Pulmonary artery endothelial cell (primary cell): ENCODE results near the gene ABO. TPM values are rescaled to one million over a fixed set of nuclear protein-coding genes. Genes with fewer than 3 reads are reported as not detected.
"Not testable (repeated sequence)": the region's sequence is repeated elsewhere in the genome, so short reads cannot be mapped to it uniquely, and the experiment has no call there.

ENCODE experiments used
- DNase-seq: peaks from one replicate; pipeline ENCODE4 v3.0.0-alpha.2; 2011; ENCODE audit warnings: low read depth, low spot score
- total RNA-seq: library from RNA; depleted of rRNA; stranded (reverse); fragments of >200 nt; gene quantifications from 2 replicates; pipeline ENCODE4 v1.2.3, GENCODE V29; 2014

The ABO gene
- total RNA-seq: not detected in 2 replicates

GRCh38 chr9:133275105-133276000 lies at the start of gene ABO:
ABO (minus strand) TSS chr9:133275201.
- DNase-seq: no peak

GRCh38 chr9:133323991-133324703 lies 49.1 kb upstream of the ABO start:
- no peak for DNase-seq

- DNase-seq: no peak
Observed at GRCh38 chr9:133323211-133323610, 48.2 kb upstream of the ABO start.

GRCh38 chr9:133322701-133323100 lies 47.7 kb upstream of the ABO start:
- no peak for DNase-seq

DNA sequence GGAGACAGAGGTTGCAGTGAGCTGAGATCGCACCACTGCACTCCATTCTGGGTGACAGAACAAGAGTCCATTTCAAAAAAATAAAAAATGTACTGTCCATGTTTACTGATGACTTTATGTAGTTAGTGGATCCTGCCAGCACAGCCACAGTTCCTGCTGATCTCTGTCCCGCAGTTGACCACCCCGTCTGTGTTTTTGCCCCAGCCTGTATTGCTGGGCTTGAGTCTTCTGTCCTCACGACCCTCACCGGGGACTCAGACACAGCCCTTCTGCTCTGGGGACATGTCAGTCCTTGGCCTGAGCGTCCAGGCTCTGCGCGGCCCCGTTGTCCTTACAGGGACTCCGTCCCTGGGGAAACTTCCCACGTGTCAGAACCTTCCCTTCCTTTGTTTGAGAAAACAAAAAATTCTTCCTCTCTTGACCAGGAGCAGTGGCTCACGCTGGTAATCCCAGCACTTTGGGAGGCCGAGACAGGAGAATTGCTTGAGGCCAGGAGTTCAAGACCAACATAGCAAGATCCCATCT lies 46.5 kb upstream of the ABO start:
- DNase-seq: no peak

DNA sequence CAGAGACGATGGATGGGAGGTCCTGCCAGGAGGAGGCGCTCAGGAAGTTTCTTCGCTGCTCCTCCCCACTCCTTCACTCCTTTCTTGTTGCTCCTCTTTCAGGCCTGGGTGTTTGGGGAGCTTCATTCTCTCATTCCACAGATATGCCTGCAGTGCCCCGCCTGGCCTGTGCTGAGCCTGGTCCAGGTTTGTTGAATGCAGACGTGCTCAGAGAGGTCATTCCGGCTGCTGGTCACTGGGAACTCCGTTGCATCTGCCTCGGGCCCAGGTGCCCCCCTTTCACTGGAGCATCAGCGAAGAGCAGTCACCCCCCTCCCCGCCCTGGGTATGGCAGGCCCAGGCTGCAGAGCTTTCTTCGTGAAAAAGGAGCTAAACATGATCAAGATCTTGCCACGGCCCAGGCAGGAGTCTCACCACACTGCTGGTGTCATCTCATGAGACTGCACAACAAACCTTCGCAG lies 45.5 kb upstream of the ABO start:
- DNase-seq: no peak

- not testable (repeated sequence) for DNase-seq
Observed at GRCh38 chr9:133317551-133317950, 42.5 kb upstream of the ABO start.

GRCh38 chr9:133315997-133316396 lies 41.0 kb upstream of the ABO start:
- no peak for DNase-seq

- no peak for DNase-seq
Observed at GRCh38 chr9:133309608-133310007, 34.6 kb upstream of the ABO start.

GRCh38 chr9:133307301-133307700 lies 32.3 kb upstream of the ABO start:
- no peak for DNase-seq

DNA sequence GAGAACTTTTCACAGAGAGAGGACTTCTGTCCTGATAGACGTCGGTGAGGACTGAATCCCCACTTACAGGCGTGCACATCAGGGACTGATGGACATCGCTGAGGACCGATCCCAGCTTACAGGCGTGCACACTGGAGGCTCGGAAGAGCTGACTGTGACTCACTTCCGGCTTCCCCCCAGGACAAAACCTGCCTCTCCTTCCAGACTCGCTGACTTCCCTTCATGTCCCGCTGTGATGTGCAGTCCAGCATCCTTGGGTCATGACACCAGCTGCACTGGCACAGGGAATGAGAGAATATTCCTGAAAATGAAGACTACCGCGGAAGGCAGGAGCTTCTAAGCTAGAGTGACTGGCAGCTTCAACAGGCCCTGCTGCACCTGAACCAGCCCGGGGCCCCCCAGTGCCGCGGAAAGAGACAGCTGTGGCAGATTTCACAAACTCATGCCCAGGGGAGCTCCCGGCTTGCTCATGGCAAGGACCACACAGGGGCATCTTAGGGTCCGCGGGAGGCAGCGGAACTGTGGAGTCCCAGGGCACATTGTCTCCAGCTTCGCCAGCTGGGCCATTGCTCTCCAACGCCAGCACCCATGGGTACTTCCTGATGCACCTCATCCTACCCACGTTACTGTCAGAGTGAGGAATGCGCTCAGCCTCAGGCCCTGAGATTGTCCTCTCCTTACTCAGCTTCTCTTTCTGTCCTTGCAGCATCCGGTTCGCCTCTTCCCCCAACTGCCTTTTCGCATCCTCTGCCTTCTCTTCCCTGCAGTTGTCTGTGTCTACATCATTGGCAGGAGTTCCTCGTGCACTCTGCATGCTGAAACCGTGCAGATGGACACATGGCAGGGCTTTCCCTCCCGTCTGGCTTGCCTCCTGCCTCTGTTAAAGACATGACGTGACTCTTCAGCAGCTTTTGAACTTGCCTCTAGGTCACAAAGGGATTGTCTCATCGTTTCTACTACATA lies 31.5 kb upstream of the ABO start:
- no peak for DNase-seq

DNA sequence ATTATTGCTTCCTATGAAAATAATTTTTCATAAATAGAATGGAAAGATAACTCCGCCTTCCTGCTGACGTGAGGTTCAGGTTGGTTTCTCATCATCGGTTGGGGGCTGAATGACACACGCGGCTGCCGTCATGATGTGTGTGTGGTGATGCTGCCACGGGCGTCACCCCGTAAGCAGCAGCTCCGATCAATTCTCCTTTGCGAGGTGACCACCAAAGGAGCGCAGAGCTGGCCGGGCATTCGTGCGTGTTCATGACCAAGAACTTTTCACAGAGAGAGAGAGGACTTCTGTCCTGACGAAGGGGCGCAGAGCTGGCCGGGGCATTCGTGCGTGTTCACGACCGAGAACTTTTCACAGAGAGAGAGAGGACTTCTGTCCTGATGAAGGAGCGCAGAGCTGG lies 30.7 kb upstream of the ABO start:
- DNase-seq: no peak

- DNase-seq: no peak
Observed at GRCh38 chr9:133304477-133305377, 29.7 kb upstream of the ABO start.

GRCh38 chr9:133304158-133304470 lies 29.1 kb upstream of the ABO start:
- no peak for DNase-seq

DNA sequence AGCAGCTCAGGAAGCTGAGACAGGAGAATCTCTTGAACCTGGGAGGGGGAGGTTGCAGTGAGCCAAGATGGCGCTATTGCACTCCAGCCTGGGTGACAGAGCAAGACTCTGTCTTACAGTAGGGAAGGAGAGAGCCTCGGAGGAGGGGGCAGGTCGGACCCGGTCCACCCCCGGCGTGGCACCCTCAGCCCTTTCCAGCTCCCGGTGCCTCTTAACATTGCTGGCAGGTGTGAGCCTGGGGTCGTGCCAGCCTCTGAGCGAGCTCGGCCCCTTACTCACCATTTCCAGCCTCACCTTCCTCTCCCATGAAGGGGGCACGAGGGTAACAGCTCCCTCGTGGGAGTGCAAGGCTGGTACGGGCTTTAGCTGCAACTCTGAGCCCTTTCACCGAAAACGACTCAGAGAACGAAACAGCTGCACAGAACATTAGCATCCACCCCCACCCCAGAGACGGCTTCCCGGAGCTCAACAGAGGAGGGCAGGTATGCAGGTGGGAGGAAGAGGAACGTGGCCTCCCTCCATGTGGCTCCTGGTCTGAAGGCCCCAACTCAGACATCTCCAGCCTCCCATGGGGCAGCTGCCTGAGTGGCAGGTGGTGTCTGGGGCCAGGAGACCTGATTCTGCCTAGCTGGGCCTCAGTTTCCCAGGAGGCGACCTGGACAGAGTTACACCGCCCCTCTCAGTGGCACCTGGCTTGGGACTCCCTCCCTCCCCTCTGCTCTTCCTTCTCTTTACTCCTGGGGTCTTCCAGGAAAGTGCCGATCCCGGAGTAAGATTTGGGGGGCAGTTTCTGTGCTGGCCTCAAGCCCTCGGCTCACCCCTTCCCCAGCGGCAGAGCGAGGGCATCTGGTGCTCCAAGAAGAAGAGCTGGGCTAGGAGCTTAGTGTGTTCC lies 28.5 kb upstream of the ABO start:
- DNase-seq: no peak

DNA sequence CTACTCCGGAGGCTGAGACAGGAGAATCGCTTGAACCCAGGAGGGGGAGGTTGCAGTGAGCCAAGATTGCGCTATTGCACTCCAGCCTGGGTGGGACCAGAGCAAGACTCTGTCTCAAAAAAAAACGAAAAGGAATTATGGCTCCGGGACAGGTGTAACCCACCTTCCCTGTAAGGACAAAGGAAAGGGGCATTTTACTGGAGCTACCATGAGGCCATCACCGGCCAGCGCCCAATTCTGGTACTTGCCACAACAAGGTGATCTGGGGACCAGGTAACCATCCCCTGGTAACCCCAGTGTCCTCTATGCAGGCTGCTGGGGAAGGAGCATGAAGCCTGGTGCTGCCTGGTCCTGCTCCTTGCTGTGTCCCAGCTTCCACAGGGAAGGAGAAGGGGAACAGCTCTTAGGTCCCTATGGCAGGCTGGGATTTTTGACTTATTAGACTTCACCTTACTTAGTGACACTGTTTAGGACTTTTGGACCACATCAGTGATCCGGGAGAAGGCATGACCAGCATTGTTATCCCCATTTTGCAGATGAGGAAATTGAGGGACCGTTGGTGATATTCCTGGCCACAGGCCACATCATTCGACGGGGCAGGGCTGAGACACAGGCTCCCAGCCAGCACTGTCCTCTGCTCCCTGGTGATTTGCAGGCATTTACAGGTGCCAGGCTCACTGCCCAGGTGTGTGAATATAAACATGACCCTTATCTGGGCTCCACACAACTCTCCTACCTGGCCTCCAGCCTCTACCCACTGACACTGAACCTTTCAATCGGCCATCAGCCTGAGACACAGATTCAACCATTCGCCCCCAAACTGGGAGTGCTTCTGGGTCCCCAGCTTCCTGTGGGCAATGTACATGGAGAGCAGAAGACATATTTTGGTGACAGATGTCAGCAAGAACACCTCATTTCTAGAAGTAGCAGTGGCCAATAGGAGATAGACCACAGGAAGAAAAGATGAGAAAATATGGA lies 26.5 kb upstream of the ABO start:
- no peak for DNase-seq

GRCh38 chr9:133299996-133300395 lies 25.0 kb upstream of the ABO start:
- DNase-seq: not testable (repeated sequence)

GRCh38 chr9:133294257-133294656 lies 19.3 kb upstream of the ABO start:
- no peak for DNase-seq
